ENCODE measurements around the gene CD40. TPM values are rescaled to one million over a fixed set of nuclear protein-coding genes. Genes with fewer than 3 reads are reported as not detected.

Gene CD40
- total and polyA plus RNA-seq, 2 of the 8 experiments (the other 6 are each of a cell fraction or from before 2014, with no cell fraction given), result 14.5 to 18.8 TPM

DNA sequence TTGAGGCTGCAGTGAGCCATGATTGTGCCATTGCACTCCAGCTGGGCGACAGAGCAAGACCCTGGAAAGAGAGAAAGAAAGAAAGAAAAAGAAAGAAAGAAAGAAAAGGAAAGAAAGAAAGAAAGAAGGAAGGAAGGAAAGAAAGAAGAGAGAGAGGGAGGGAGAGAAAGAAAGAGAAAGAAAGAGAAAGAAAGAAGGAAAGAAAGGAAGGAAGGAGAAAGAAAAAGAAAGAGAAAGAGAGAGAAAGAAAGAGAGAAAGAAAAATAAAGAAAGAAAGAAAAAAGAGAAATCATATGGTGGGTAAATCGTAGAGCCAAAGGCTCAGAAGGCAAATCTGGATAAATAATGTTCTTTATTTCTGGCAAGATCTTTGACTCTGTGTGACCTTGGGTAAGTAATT is 53.4 kb downstream of the CD40 start:
- no peak overlapping the region for H4K5ac ChIP-seq (ENCODE audit: insufficient read length, low read depth, low read length)
- H3K18ac ChIP-seq (ENCODE audit: extremely low read depth, low read length), result no peak overlapping the region
- no peak overlapping the region for H3K9ac ChIP-seq (replicated peaks in 1 of 4; ENCODE audit: extremely low read depth in 1 of 4, low read depth in 3 of 4, low read length in 3 of 4)
- H3K56ac ChIP-seq (replicated peaks; ENCODE audit: insufficient read length, low read depth, low read length), result no peak overlapping the region
- H3K36me3 ChIP-seq (ENCODE audit: control insufficient read depth in 2 of 4, insufficient read depth in 4 of 4, low read length in 3 of 4), result no peaks in the 10 kb centered on the region
- H3K14ac ChIP-seq (ENCODE audit: insufficient read length), result no peak overlapping the region
- FAIRE-seq, result no peak
- no peak overlapping the region for H2BK15ac ChIP-seq (ENCODE audit: low read length)
- ChIA-PET CTCF (ENCODE audit: partially characterized antibody) (interaction anchor here (0.8 to 18.5 kb wide), 6 partner anchors 17 to 178 kb away, joined by 3 to 233 read pairs (median 10); no protein-coding TSS in a partner anchor), POLR2A (ENCODE audit: partially characterized antibody) (no interaction called here)
- no peak for DNase-seq (ENCODE audit: low read depth in 1 of 2, low spot score in 2 of 2)
- H3K9me3 ChIP-seq (ENCODE audit: insufficient read depth in 2 of 2, low read depth in 1 of 2, low read length in 1 of 2), result no peaks in the 10 kb centered on the region
- H3K4me3 ChIP-seq (ENCODE audit: extremely low read depth in 1 of 4, insufficient read depth in 2 of 4, low read depth in 3 of 4, low read length in 4 of 4), result no peak overlapping the region
- no peak overlapping the region for H3K4ac ChIP-seq (replicated peaks; ENCODE audit: insufficient read length, low read depth, low read length)
- WGBS, 2 experiments (ENCODE audit: extremely low coverage in 1 of 2, insufficient coverage in 1 of 2, insufficient read length in 1 of 2, insufficient replicate concordance in 2 of 2, low coverage in 1 of 2, low lambda C conversion rate in 2 of 2, missing lambda C conversion rate in 1 of 2), result 88% methylated on average over 2 of the region's 2 CpGs; no CpG with 5 or more reads in 1 of the 2 experiments
- H4K20me1 ChIP-seq (replicated peaks in 1 of 2; ENCODE audit: control insufficient read depth in 1 of 2, insufficient read depth in 2 of 2, low read length in 2 of 2), result peaks cover 0 to 2% of the 10 kb centered on the region in 2 experiments
- H2BK120ac ChIP-seq (replicated peaks; ENCODE audit: low read depth, low read length), result no peak overlapping the region
- no peak overlapping the region for H3K27ac ChIP-seq (ENCODE audit: low read depth, low read length)
- no peaks in the 10 kb centered on the region; a peak in 1 of 7 replicates for H3K4me1 ChIP-seq (replicated peaks in 1 of 4; ENCODE audit: control insufficient read depth in 3 of 4, insufficient read depth in 4 of 4, low read length in 3 of 4)
- no peak overlapping the region for H3K4me2 ChIP-seq (ENCODE audit: insufficient read depth in 1 of 2, low read depth in 2 of 2, low read length in 2 of 2)
- H3K23ac ChIP-seq (ENCODE audit: insufficient read length), result no peak overlapping the region
- H2AFZ ChIP-seq (ENCODE audit: low read length), result no peak overlapping the region
- no peak overlapping the region for H4K8ac ChIP-seq (ENCODE audit: extremely low read depth, insufficient read depth, low read length)
- H3K23me2 ChIP-seq (ENCODE audit: low read depth, low read length), result peaks cover 2% of the 10 kb centered on the region; the same call in 1 of the 2 replicates
- peaks cover 8 to 33% (median 32%) of the 10 kb centered on the region in 4 experiments for H3K27me3 ChIP-seq (replicated peaks in 1 of 4; ENCODE audit: control insufficient read depth in 3 of 4, extremely low read depth in 1 of 4, insufficient read depth in 3 of 4, low read length in 3 of 4)
- H2BK5ac ChIP-seq (ENCODE audit: low read depth, low read length), result no peak overlapping the region
- no peak overlapping the region for H4K91ac ChIP-seq (replicated peaks; ENCODE audit: insufficient read length, low read length)
- no peak overlapping the region for H2BK20ac ChIP-seq (ENCODE audit: low read length)
- no peak overlapping the region for H2AK5ac ChIP-seq (ENCODE audit: low read depth, low read length)
- no peaks in the 10 kb centered on the region for H3K79me1 ChIP-seq (ENCODE audit: low read depth, low read length)
- no peaks in the 10 kb centered on the region for H3K79me2 ChIP-seq (ENCODE audit: control insufficient read depth in 1 of 2, insufficient read depth in 2 of 2, low read length in 2 of 2)
- no peak overlapping the region for H2BK12ac ChIP-seq (ENCODE audit: low read depth, low read length)
- no peak for TF ChIP-seq RAD21 (IDR thresholded peaks at IDR 0.05 in 1 of 2, conservative IDR thresholded peaks at IDR 0.05 in 1 of 2; ENCODE audit: low read depth in 2 of 2, low read length in 2 of 2)
- TF ChIP-seq NANOG (IDR thresholded peaks at IDR 0.05; ENCODE audit: insufficient read depth, low read depth, low read length, poor library complexity, severe bottlenecking), result no peak
- no peak for TF ChIP-seq PHF8 (conservative IDR thresholded peaks at IDR 0.05; ENCODE audit: low read depth, low read length)
- no peak for TF ChIP-seq CREB1 (IDR thresholded peaks at IDR 0.05)
- no peak for TF ChIP-seq GTF2F1 (IDR thresholded peaks at IDR 0.05; ENCODE audit: borderline replicate concordance, low read depth, low read length)
- TF ChIP-seq SP4 (IDR thresholded peaks at IDR 0.05; ENCODE audit: low read length), result no peak
- no peak for TF ChIP-seq FOSL1 (IDR thresholded peaks at IDR 0.05; ENCODE audit: insufficient read depth, low read depth, low read length)
- no peak for TF ChIP-seq SP1 (IDR thresholded peaks at IDR 0.05; ENCODE audit: low read depth, low read length)
- TF ChIP-seq TAF7 (optimal IDR thresholded peaks at IDR 0.05; ENCODE audit: borderline replicate concordance, low read depth, low read length), result no peak
- no peak for TF ChIP-seq ASH2L (IDR thresholded peaks at IDR 0.05; ENCODE audit: low read length)
- TF ChIP-seq RBBP5 (IDR thresholded peaks at IDR 0.05; ENCODE audit: borderline replicate concordance, low read depth, low read length), result no peak
- no peak for TF ChIP-seq CHD1 (IDR thresholded peaks at IDR 0.05; ENCODE audit: low read depth, low read length)
- no peak for TF ChIP-seq ATF2 (IDR thresholded peaks at IDR 0.05; ENCODE audit: low read length)

All from H1 (cell line).